ENCODE results near the gene UGT2B11.
"Not testable (repeated sequence)": the region's sequence is repeated elsewhere in the genome, so short reads cannot be mapped to it uniquely, and the experiment has no call there.

UGT2B11 gene

GRCh38 chr4:69214716-69215115 lies at the start of gene UGT2B11:
UGT2B11 (minus strand) TSS chr4:69214748; CDS start chr4:69214722, 26 bp downstream.
- DNase-seq, result no peak

GRCh38 chr4:69253147-69253772 lies 38.7 kb upstream of the UGT2B11 start:
- DNase-seq, result not testable (repeated sequence)

DNA sequence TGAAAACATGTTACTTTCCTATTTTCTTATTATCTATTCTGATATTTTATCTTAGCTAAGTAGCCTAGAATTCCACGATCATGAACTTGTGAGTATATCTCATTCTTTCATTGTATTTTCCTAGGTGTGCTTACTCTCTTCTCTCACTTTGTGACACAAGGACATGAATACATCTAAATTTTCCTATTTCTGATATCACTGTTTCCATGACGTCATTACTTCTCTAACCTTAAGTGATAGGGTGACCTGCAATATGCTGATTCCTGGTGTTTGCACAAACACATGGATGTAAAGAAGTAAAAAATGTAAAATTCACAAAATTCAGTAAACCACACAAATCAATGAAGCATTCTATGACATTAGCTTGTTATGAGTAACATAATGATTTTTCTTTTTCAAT lies 36.3 kb upstream of the UGT2B11 start:
- DNase-seq, result not testable (repeated sequence)

GRCh38 chr4:69242562-69243240 lies 28.2 kb upstream of the UGT2B11 start:
- DNase-seq, result not testable (repeated sequence)

GRCh38 chr4:69241746-69242145 lies 27.2 kb upstream of the UGT2B11 start:
- not testable (repeated sequence) for DNase-seq

DNA sequence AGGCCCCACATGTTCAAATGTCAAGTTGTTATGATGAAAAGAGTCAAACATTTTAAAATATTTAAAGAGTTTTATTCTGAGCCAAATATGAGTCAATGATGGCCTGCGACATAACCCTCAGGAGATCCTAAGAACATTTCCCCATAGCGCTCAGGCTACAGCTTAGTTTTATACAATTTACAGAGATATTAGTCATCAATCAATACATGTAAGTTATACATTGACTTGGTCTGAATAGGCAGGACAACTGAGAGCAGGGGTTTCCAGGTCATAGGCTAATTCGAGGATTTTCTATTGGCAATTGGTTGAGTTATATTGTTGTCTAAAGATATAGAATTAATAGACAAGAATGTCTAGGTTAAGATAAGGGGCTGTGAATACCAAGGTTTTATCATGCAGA lies 26.2 kb upstream of the UGT2B11 start:
- not testable (repeated sequence) for DNase-seq

DNA sequence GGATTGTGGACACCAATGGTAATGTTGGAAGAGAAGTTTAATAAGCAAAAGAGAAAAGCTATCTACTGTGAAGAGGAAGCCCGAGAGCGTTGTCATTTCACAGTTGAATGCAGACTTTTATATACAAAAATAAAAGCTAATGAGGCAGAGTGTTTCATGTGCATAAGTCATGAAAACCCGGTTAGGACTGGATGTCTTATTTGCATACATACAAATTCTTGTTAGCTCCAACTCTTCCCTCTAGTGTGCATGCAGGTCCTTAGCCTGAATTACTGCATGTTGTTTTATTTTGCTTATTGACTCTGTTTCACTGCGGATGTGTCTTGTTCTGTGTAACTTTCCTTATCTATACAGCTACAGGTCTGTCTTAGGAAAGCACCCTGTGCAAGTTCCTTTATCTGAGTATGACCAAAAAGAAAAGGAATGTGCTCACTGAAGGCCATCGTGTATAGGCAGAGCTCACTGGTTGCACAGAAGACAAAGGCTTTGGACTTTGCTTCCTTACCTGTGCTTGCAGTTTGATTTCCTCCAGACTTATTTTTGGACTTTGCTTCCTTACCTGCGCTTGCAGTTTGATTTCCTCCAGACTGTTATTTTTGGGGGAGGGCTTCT lies 25.1 kb upstream of the UGT2B11 start:
- no peak for DNase-seq

GRCh38 chr4:69239092-69239491 lies 24.5 kb upstream of the UGT2B11 start:
- DNase-seq, result no peak

DNA sequence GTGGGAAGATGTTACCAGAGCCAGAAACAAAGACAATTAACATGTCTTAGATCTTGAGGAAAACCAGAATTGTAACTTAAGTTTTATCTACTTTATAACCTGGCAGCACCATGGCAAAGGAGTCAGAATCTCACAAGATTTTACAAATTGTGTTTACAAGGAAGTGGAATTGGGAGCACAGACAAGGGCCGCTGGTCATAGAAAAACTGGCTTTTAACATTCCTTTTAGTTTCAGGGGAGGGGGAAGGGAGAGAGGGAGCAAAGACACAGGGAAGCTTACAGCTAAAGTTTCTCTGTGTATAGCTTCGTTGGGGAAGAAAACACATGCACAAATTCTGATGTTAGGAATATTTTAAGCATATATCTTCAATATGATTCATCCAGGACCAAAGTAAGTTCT lies 10.3 kb upstream of the UGT2B11 start:
- no peak for DNase-seq

DNA sequence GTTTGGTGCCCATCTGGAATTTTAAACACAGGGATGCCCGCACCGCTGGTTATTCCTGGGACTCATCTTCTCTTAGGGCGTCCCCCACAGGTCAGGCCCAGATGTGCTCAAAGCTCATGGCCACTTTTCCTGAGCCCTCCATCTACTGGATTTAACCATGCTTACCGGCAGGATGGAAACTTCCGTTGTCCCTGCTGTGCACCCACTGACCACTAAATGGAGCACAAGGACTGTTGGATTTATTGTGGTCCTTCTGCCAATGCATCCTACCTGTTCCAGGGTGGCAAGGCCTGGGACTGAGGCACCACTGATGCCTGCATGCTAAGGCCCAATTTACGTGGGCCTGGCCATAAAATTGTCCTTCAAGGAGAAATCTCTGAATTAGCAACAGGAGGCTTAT lies 8.7 kb upstream of the UGT2B11 start:
- not testable (repeated sequence) for DNase-seq

DNA sequence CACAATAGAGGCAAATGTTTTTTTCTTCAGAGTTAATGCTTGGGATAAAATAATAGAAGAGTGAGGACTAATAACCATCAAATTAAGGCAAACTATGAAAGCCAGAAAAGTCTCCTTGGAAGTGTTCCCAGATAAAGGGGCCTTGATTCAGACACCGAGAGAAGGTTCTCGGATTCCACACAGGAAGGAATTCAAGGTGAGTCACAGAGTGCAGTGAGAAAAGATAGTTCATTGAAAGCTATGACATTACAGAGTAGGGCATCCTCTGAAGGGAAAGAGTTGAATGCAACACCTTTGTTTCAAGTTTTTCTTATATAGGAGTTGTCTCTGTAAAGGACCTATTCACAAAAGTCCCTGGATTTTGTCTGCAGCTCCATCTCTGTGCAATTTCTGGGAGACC lies 3.9 kb upstream of the UGT2B11 start:
- not testable (repeated sequence) for DNase-seq

DNA sequence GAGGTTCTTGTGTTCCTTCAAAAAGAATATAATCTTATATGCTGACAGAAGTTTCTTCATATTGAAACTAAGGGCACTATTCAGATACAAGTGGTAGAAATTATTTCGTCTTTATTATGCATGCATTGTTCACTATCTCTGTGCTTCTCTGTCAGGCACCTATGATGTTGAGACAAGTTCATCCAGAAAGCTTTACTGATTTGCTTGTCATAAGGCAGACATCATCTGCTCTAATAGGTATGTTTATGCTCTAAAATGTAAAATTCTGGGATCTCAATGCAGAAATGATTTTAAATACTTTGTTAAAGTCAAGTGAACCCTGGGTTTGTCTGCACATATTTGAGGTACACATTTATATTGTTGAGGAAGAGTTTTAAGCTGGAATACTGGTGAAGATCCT lies 3.6 kb downstream of the UGT2B11 start:
- no peak for DNase-seq

DNA sequence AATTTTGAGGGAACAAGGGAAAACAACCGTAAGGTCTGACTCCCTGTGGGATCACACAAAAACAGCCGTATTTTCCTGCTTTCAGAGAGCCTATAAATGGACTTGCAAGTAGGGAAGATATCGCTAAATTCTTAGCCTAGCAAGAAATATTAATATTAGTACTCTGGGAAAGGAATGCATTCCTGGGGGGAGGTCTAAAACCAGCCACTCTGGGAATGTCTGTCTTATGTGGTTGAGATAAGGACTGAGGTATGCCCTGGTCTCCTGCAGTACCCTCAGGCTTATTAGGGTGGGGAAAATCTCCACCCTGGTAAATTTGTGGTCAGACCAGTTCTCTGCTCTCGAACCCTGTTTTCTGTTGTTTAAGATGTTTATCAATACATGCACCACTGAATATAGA lies 16.0 kb downstream of the UGT2B11 start:
- not testable (repeated sequence) for DNase-seq

DNA sequence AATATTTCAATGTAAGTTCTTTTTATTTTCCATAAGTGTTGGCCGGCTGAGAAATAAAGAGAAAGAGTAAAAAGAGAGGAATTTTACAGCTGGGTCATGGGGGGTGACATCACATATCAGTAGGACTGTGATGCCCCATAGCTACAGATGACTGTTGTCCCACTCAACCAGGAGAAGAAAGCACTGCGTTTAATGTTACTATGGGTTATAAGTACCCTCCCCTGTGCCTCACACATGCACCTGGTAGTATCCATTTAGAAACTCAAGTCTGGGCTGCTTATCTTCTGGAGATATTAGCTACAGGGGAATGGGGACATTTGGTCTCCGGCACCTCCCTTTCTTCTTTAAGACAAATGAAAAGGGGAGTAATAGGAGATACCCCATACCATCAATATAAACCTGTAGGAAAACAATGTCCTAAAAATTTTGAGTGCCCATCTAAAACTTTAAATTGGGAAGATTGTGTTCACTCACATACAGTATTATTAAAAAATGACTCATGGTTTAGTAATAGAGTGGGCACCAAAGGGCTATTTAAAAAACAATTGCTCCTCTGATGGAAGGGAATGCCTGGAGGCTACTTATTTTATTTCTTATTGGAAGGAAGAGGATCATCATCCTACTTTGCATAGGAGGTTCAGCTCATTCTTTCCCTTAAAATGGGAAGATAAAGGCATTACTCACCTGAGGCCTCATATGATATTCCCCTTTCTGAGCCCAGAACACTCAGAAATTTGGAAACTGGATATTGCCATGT lies 18.2 kb downstream of the UGT2B11 start:
- no peak for DNase-seq

DNA sequence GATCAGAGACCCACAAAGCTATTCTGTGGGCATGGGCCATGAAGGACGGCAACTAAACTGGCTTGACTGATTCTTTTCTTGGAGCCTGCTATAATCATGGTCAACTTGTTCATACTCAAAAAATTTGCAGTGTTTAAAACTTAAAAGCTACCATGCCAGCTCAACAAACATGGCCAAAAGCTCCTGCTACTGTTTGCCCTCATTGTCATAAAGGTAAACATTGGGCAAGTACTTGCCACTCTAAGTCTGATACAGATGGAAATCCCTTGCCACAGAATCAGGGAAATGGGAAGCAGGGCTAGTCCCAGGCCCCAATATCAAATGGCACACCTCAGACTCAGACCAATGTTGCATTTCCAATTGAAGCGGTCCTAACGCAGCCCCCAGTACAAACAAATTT lies 20.4 kb downstream of the UGT2B11 start:
- DNase-seq, result no peak

- DNase-seq, result not testable (repeated sequence)
Measured at GRCh38 chr4:69191905-69192304, 22.6 kb downstream of the UGT2B11 start.

DNA sequence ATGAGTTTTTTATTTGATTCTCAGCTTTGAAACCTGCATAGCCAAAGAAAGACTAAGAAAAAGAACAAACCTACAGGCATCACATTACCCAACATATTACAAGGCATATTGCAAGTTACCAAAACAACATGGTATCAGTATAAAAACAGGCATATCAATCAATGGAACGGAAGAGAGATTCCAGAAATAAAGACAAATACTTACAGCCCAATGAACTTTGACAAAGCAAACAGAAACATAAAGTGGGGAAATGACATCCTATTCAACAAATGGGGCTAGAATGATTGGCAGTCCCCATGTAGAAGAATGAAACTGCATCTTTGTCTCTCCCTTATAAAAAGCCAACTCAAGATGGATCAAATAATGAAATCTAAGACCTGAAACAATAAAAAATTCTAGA lies 23.9 kb downstream of the UGT2B11 start:
- DNase-seq, result not testable (repeated sequence)

- DNase-seq, result not testable (repeated sequence)
Measured at GRCh38 chr4:69181519-69182169, 32.9 kb downstream of the UGT2B11 start.

DNA sequence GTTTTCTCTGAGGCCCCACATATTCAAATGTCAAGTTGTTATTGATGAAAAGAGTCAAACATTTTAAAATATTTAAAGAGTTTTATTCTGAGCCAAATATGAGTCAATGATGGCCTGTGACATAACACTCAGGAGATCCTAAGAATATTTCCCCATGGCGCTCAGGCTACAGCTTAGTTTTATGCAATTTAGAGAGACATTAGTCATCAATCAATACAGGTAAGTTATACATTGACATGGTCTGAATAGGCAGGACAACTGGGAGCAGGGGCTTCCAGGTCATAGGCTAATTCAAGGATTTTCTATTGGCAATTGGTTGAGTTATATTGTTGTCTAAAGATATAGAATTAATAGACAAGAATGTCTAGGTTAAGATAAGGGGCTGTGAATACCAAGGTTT lies 34.7 kb downstream of the UGT2B11 start:
- DNase-seq, result not testable (repeated sequence)

DNA sequence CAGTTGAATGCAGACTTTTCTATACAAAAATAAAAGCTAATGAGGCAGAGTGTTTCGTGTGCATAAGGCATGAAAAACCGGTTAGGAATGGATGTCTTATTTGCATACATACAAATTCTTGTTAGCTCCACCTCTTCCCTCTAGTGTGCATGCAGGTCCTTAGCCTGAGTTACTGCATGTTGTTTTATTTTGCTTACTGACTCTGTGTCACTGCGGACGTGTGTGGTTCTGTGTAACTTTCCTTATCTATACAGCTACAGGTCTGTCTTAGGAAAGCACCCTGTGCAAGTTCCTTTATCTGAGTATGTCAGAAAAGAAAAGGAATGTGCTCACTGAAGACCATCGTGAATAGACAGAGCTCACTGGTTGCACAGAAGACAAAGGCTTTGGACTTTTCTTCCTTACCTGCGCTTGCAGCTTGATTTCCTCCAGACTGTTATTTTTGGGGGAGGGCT lies 35.8 kb downstream of the UGT2B11 start:
- not testable (repeated sequence) for DNase-seq

DNA sequence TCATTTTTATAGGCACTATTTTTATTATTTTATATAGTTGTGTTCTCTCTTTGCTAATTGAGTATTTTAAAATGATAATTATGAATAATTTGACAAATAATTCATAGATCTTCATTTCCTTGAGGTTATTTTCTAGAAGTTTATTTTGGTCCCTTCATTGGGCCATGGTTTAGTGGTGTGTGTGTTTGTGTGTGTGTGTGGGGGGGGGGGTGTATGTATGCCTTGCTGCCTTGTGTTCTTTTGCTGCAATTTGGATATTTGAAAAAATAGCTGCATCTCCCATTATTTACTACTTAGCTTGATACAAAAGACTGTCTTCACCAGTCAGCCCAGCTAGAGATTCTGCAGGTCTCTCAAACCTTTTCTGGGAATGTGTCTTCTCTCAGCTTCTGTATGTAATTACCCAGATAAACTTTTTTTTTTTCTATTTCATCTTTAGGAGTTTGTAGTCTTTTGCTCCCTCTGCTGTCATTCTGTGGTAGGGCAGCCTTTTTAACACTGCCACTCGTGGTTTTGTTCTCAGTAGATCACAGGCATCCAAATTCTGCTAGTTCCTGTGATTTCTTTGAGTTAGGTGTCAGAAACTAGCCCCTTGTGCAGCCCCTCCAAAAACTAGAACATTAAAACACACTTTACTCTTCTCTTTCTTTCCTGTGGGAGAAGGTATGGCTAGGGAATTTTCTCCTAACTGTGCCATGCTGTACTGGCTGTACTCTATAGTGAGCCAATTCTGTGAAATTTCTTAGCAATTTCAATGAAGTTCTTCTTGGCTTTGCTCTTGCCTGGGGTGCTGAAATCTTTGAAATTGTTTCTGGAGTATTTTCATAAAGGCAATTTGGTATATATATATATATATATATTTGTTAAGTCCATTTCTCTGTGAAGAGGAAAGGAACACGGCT lies 44.1 kb downstream of the UGT2B11 start:
- not testable (repeated sequence) for DNase-seq

GRCh38 chr4:69169171-69169570 lies 45.4 kb downstream of the UGT2B11 start:
- DNase-seq, result not testable (repeated sequence)
